ENCODE measurements around the gene MYCL. TPM values are rescaled to one million over a fixed set of nuclear protein-coding genes. Genes with fewer than 3 reads are reported as not detected.

MYCL gene
- total and polyA plus RNA-seq, 10 of the 15 experiments (the other 5 are each of a cell fraction or from before 2014, with no cell fraction given): 0.11 to 1.4 (median 0.40) TPM; not detected in 1

GRCh38 chr1:39845569-39846566, 55.8 kb downstream of the MYCL start:
- Histone ChIP-seq H3K9me3 (replicated peaks; ENCODE audit: control insufficient read depth, insufficient read depth, low read length) (no peaks in the 10 kb centered on the region), H3K4me1 (ENCODE audit: control insufficient read depth, insufficient read depth, low read length) (peaks cover 30% of the 10 kb centered on the region), H3K4me2 (ENCODE audit: control insufficient read depth, insufficient read depth) (peak overlapping the region; percentile 44; the same call in 1 of the 2 replicates), H2AFZ (ENCODE audit: control insufficient read depth, low read depth, low read length) (peak overlapping the region; percentile 52), H3K79me2 (ENCODE audit: control insufficient read depth, insufficient read depth, low read length) (no peaks in the 10 kb centered on the region; the same call in 1 of the 2 replicates), H3K4me3 (no peak overlapping the region), H3K27ac (ENCODE audit: control insufficient read depth, insufficient read depth) (peak overlapping the region; percentile 67), H3K36me3 (ENCODE audit: control insufficient read depth in 2 of 2, insufficient read depth in 2 of 2, low read length in 1 of 2) (peaks cover 16 to 28% of the 10 kb centered on the region in 2 experiments), H4K20me1 (ENCODE audit: control insufficient read depth, insufficient read depth) (no peaks in the 10 kb centered on the region), H3K9ac (ENCODE audit: control insufficient read depth, insufficient read depth, low read length) (no peak overlapping the region), H3K27me3 (replicated peaks in 1 of 2; ENCODE audit: control insufficient read depth in 2 of 2, insufficient read depth in 2 of 2, low read length in 1 of 2) (no peaks in the 10 kb centered on the region)
- CTCF ChIA-PET: interaction anchor here (0.7 to 2.9 kb wide), 11 partner anchors 10 to 307 kb away, joined by 3 to 15 read pairs (median 3); partner anchors contain the start of gene MYCL
- in situ Hi-C loops (cut with MboI) (no loop called here), intact Hi-C loops (cut with micrococcal nuclease; ENCODE audit: unreplicated experiment) (loop anchor here (1.0 kb wide), 1 partner anchor 29 kb away; no protein-coding TSS in a partner anchor)
- ATAC-seq (peak; percentile 98), DNase-seq (ENCODE audit: low read depth, low spot score) (peak; percentile 66), FAIRE-seq (no peak)
- POLR2A ChIA-PET: interaction anchor here (0.6 to 2.5 kb wide), 7 partner anchors 9 to 181 kb away, joined by 3 to 7 read pairs (median 3); no protein-coding TSS in a partner anchor
- RAD21 ChIA-PET (ENCODE audit: unreplicated experiment): interaction anchor here (0.5 to 2.8 kb wide), 19 partner anchors 9 to 676 kb away, joined by 3 to 12 read pairs (median 3); partner anchors contain the start of gene MYCL
- BruUV-seq (replicated peaks): no TSS peak
- SMC1A ChIA-PET (ENCODE audit: uncharacterized antibody, unreplicated experiment): interaction anchor here (0.6 to 2.6 kb wide), 14 partner anchors 10 to 186 kb away, joined by 3 to 9 read pairs (median 4); partner anchors contain the start of gene MYCL
- WGBS (ENCODE audit: insufficient coverage, insufficient replicate concordance, low lambda C conversion rate, missing lambda C conversion rate): 59% methylated on average over 7 of the region's 7 CpGs
- TF ChIP-seq POLR2A (IDR thresholded peaks at IDR 0.05; ENCODE audit: low read depth, low read length) (peak; percentile 37; the same call in 1 of the 2 replicates), SPI1 (IDR thresholded peaks at IDR 0.05; ENCODE audit: borderline replicate concordance, insufficient read depth, low read depth, low read length) (peak; percentile 62; the same call in 1 of the 2 replicates), SKIL (IDR thresholded peaks at IDR 0.05; ENCODE audit: low read depth, poor library complexity, severe bottlenecking) (peak; percentile 64), TCF12 (IDR thresholded peaks at IDR 0.05; ENCODE audit: low read depth, low read length) (peak; percentile 91), MEF2A (IDR thresholded peaks at IDR 0.05; ENCODE audit: insufficient read depth, low read depth, low read length) (0 out of 2 replicates have a peak, but pooled peaks have one; percentile 17), ATF2 (IDR thresholded peaks at IDR 0.05; ENCODE audit: low read length) (no peak), NFYB (IDR thresholded peaks at IDR 0.05; ENCODE audit: insufficient read depth, low read depth, low read length) (0 out of 2 replicates have a peak, but pooled peaks have one; percentile 24), SIN3A (IDR thresholded peaks at IDR 0.05; ENCODE audit: low read depth, low read length) (peak; percentile 45; the same call in 1 of the 2 replicates), RUNX3 (IDR thresholded peaks at IDR 0.05; ENCODE audit: low read length) (peak; percentile 56), IKZF1 (conservative IDR thresholded peaks at IDR 0.05) (peak; percentile 59; the same call in 1 of the 2 replicates), BHLHE40 (IDR thresholded peaks at IDR 0.05; ENCODE audit: borderline replicate concordance in 1 of 2, low read depth in 2 of 2, low read length in 1 of 2) (0 out of 4 replicates have a peak, but pooled peaks of 1 of the 2 experiments have one; percentile 25), POLR2AphosphoS5 (IDR thresholded peaks at IDR 0.05; ENCODE audit: low read length) (peak; percentile 79), KLF5 (IDR thresholded peaks at IDR 0.05; ENCODE audit: partially characterized antibody) (no peak), JUNB (IDR thresholded peaks at IDR 0.05) (no peak), EED (IDR thresholded peaks at IDR 0.05; ENCODE audit: low read depth) (peak; percentile 54; the same call in 1 of the 2 replicates), PKNOX1 (IDR thresholded peaks at IDR 0.05) (peak; percentile 55; the same call in 1 of the 2 replicates), NBN (IDR thresholded peaks at IDR 0.05) (no peak), YBX1 (IDR thresholded peaks at IDR 0.05) (no peak)

Measured in GM12878 (cell line).